Gastrocnemius medialis (tissue), 4 donors: ENCODE results near the gene ZNF648. TPM values are rescaled to one million over a fixed set of nuclear protein-coding genes. Genes with fewer than 3 reads are reported as not detected.

Source experiments
- ATAC-seq, 2 donors: fragments of 150-250 bp; one replicate each; pipeline ENCODE4 v1.9.1; 2016
- DNase-seq, 2 donors: peaks; one replicate each; pipeline ENCODE4 v3.0.0-alpha.2; 2019
- H3K27ac ChIP-seq, 4 donors: fragments of 200-600 bp; sonication (generic); 1 replicate in 1 of 4; 2 replicates in 3 of 4; pipeline ENCODE4 v1.5.1; 2016 to 2018; ENCODE audit warnings: mild to moderate bottlenecking in 2 of 4, moderate library complexity in 1 of 4
- H3K27me3 ChIP-seq, 3 donors: fragments of 200-600 bp; sonication (generic) in 2 of 3; 1 replicate in 1 of 3; 2 replicates in 2 of 3; pipeline versions ENCODE4 v1.5.1 to v1.6.0; 2016 to 2019; ENCODE audit warnings: mild to moderate bottlenecking in 1 of 3, moderate library complexity in 1 of 3
- H3K36me3 ChIP-seq, 2 donors: fragments of 200-600 bp; sonication (generic) in 1 of 2; one replicate each; pipeline ENCODE4 v1.5.1; 2017 to 2018
- H3K4me1 ChIP-seq, 2 donors: fragments of 200-600 bp; sonication (generic) in 1 of 2; one replicate each; pipeline ENCODE4 v1.5.1; 2016 to 2017; ENCODE audit warnings: mild to moderate bottlenecking in 2 of 2
- H3K4me3 ChIP-seq, 4 donors: fragments of 200-600 bp; sonication (generic) in 3 of 4; 1 replicate in 1 of 4; 2 replicates in 3 of 4; pipeline ENCODE4 v1.5.1; 2016 to 2019; ENCODE audit warnings: mild to moderate bottlenecking in 2 of 4
- H3K9me3 ChIP-seq, 3 donors: fragments of 200-600 bp; sonication (generic) in 2 of 3; 1 replicate in 1 of 3; 2 replicates in 2 of 3; pipeline ENCODE4 v1.5.1; 2016 to 2019
- POLR2A ChIP-seq, 2 donors: fragments of 450-650 bp; IDR thresholded peaks; one replicate each; pipeline ENCODE4 v1.6.1; 2017; ENCODE audit warnings: antibody characterized with exemption in 2 of 2, mild to moderate bottlenecking in 2 of 2, moderate library complexity in 2 of 2
- in situ Hi-C, 4 donors: fragments of 200-750 bp; cut with MboI; loops; one replicate each; pipeline versions ENCODE4 v1.15.0 to v1.8.0; 2017; ENCODE audit warnings: low sequenced_read_pairs in 4 of 4
- intact Hi-C: fragments of 100-400 bp; cut with DNase I; formaldehyde crosslinking; loops from one replicate; pipeline ENCODE4 v1.15.1; 2023; ENCODE audit warnings: low total_unique reads
- total RNA-seq, 4 donors: library from RNA; depleted of rRNA; stranded (reverse); fragments of >200 nt; gene quantifications; one replicate each; pipeline versions ENCODE4 v1.1.0 to v1.2.3, GENCODE V29; 2016
- TF ChIP-seq, protein P1 (sequence below), 5 experiments: fragments of 450-650 bp in 3 of 5; fragments of 200-600 bp in 2 of 5; sonication (generic) in 2 of 5; IDR thresholded peaks in 4 of 5; conservative IDR thresholded peaks in 1 of 5; 1 replicate in 4 of 5; 2 replicates in 1 of 5; pipeline ENCODE4 v1.5.1; 2016 to 2019; ENCODE audit warnings: antibody characterized with exemption in 5 of 5, mild to moderate bottlenecking in 3 of 5, moderate library complexity in 3 of 5

Gene ZNF648
- total RNA-seq, 4 donors from 2014 or later = 0.07 to 0.38 TPM; not detected in 2

DNA sequence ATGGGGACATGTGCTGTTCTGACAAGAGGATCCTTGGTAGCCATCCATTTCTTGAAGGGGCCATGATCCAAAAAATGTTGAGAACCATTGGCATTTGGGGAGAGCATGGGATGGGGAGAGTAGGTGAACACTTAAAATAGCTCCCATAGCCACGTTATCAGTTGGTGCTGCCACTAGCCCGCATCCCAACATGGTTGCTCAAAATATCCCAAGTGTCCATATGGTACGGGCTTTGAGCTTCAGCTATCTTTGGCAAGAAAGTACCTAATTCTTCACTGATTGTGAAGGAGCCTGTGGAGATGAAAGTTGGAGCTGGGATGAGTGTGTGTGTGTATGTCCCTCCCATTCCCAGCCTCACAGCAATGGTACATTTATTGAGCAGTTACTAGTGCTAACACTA is 3.1 kb upstream of the ZNF648 start:
- ATAC-seq = no peak
- peaks cover 4% of the 10 kb centered on the region in 2 donors for H3K4me1 ChIP-seq
- H3K36me3 ChIP-seq = no peaks in the 10 kb centered on the region
- no peak overlapping the region for H3K27ac ChIP-seq
- TF ChIP-seq POLR2A (IDR thresholded peaks at IDR 0.05) = no peak
- TF ChIP-seq, protein P1, sequence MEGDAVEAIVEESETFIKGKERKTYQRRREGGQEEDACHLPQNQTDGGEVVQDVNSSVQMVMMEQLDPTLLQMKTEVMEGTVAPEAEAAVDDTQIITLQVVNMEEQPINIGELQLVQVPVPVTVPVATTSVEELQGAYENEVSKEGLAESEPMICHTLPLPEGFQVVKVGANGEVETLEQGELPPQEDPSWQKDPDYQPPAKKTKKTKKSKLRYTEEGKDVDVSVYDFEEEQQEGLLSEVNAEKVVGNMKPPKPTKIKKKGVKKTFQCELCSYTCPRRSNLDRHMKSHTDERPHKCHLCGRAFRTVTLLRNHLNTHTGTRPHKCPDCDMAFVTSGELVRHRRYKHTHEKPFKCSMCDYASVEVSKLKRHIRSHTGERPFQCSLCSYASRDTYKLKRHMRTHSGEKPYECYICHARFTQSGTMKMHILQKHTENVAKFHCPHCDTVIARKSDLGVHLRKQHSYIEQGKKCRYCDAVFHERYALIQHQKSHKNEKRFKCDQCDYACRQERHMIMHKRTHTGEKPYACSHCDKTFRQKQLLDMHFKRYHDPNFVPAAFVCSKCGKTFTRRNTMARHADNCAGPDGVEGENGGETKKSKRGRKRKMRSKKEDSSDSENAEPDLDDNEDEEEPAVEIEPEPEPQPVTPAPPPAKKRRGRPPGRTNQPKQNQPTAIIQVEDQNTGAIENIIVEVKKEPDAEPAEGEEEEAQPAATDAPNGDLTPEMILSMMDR (IDR thresholded peaks at IDR 0.05 in 4 of 5, conservative IDR thresholded peaks at IDR 0.05 in 1 of 5) = no peak
- H3K9me3 ChIP-seq = no peaks in the 10 kb centered on the region
- peaks cover 0 to 4% (median 0%) of the 10 kb centered on the region in 3 donors for H3K27me3 ChIP-seq
- DNase-seq = no peak
- H3K4me3 ChIP-seq = no peak overlapping the region
- intact Hi-C loops (no loop called here), in situ Hi-C loops (loop anchor here in 3 of 4 donors (25.0 kb wide), 1 partner anchor 577 kb away; the partner anchor contains the start of gene CACNA1E (in 3 of the 3))

DNA sequence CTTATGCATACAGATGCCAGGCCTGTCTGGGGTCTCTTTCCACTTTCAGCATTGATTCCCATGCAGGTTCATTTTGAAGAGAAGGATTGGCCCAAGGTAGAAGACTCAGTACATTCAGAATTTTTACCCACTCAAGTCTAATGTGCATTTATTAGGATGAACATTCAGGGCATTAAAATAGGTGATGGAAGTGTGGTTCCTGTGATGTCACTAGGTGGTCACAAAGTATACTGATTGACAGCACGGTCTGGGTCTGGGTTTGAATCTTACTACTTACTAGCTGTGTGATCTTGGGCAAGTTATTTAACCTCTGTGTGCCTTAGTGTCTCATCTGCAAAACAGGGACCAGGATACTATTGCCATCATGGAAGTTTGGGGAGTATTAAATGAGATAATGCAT is 711 bp upstream of the ZNF648 start:
- no peak for TF ChIP-seq POLR2A (IDR thresholded peaks at IDR 0.05)
- TF ChIP-seq, protein P1 (IDR thresholded peaks at IDR 0.05 in 4 of 5, conservative IDR thresholded peaks at IDR 0.05 in 1 of 5) = no peak
- no peaks in the 10 kb centered on the region for H3K4me1 ChIP-seq
- in situ Hi-C loops = loop anchor here in 3 of 4 donors (25.0 kb wide), 1 partner anchor 575 kb away; the partner anchor contains the start of gene CACNA1E (in 3 of the 3)
- H3K9me3 ChIP-seq = no peaks in the 10 kb centered on the region
- H3K4me3 ChIP-seq = no peak overlapping the region
- H3K36me3 ChIP-seq = no peaks in the 10 kb centered on the region
- H3K27ac ChIP-seq = no peak overlapping the region
- ATAC-seq (no peak), DNase-seq (no peak)
- intact Hi-C loops = no loop called here
- H3K27me3 ChIP-seq = peaks cover 0 to 4% (median 0%) of the 10 kb centered on the region in 3 donors

- no peaks in the 10 kb centered on the region for H3K36me3 ChIP-seq
- no peak for ATAC-seq
- peaks cover 0 to 4% (median 0%) of the 10 kb centered on the region in 3 donors for H3K27me3 ChIP-seq
- no peak overlapping the region for H3K27ac ChIP-seq
- intact Hi-C loops (no loop called here), in situ Hi-C loops (loop anchor here in 3 of 4 donors (25.0 kb wide), 1 partner anchor 574 kb away; the partner anchor contains the start of gene CACNA1E (in 3 of the 3))
- no peaks in the 10 kb centered on the region for H3K9me3 ChIP-seq
- no peak overlapping the region for H3K4me3 ChIP-seq
- DNase-seq = no peak
- no peak for TF ChIP-seq POLR2A (IDR thresholded peaks at IDR 0.05)
- TF ChIP-seq, protein P1 (IDR thresholded peaks at IDR 0.05 in 4 of 5, conservative IDR thresholded peaks at IDR 0.05 in 1 of 5) = no peak
- H3K4me1 ChIP-seq = no peaks in the 10 kb centered on the region
Measured at GRCh38 chr1:182060877-182061276, 635 bp downstream of the ZNF648 start.

- DNase-seq (no peak), ATAC-seq (no peak)
- Histone ChIP-seq H3K4me1 (no peaks in the 10 kb centered on the region), H3K27ac (no peak overlapping the region), H3K9me3 (no peaks in the 10 kb centered on the region), H3K4me3 (no peak overlapping the region), H3K27me3 (peaks cover 0 to 4% (median 0%) of the 10 kb centered on the region in 3 donors), H3K36me3 (no peaks in the 10 kb centered on the region)
- intact Hi-C loops = loop anchor here (10.0 kb wide), 1 partner anchor 585 kb away; no protein-coding TSS in a partner anchor
- TF ChIP-seq POLR2A (IDR thresholded peaks at IDR 0.05) = no peak
- TF ChIP-seq, protein P1 (IDR thresholded peaks at IDR 0.05 in 4 of 5, conservative IDR thresholded peaks at IDR 0.05 in 1 of 5) = no peak
- in situ Hi-C loops = loop anchor here in 3 of 4 donors (25.0 kb wide), 1 partner anchor 573 kb away; the partner anchor contains the start of gene CACNA1E (in 3 of the 3)
Measured at GRCh38 chr1:182059936-182060335, 1.6 kb downstream of the ZNF648 start.
